ENCODE data around the gene SDK1.

DNA sequence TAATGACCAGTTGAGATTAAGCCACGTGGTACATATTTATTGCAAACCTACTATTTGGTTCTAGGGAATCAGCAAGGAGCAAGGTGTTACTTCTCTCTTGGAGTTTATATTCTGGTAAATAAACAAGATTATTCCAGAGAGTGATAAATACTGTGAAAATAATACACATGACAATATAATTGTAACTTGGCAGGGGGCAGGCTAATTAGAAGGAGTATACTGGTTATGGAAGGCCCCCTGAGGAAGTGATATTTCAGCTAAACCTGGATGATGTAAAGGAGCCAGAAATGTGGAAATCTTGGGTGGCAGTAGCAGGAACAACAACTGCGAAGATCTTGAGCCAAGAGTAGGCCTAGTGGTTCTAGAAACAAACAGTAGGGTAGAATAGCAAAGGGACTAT lies 111.8 kb downstream of the SDK1 start:
- TF ChIP-seq, protein P1, sequence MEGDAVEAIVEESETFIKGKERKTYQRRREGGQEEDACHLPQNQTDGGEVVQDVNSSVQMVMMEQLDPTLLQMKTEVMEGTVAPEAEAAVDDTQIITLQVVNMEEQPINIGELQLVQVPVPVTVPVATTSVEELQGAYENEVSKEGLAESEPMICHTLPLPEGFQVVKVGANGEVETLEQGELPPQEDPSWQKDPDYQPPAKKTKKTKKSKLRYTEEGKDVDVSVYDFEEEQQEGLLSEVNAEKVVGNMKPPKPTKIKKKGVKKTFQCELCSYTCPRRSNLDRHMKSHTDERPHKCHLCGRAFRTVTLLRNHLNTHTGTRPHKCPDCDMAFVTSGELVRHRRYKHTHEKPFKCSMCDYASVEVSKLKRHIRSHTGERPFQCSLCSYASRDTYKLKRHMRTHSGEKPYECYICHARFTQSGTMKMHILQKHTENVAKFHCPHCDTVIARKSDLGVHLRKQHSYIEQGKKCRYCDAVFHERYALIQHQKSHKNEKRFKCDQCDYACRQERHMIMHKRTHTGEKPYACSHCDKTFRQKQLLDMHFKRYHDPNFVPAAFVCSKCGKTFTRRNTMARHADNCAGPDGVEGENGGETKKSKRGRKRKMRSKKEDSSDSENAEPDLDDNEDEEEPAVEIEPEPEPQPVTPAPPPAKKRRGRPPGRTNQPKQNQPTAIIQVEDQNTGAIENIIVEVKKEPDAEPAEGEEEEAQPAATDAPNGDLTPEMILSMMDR (IDR thresholded peaks at IDR 0.05) = no peak
- TF ChIP-seq POLR2A (IDR thresholded peaks at IDR 0.05) = no peak
